Pons (tissue), 1 donor: ENCODE measurements around the gene GDPD3.

ENCODE experiments used
- DNase-seq: peaks from one replicate; pipeline ENCODE4 v3.0.0-alpha.2; 2016; ENCODE audit warnings: low spot score

GDPD3 gene

GRCh38 chr16:30078744-30079143 is 34.6 kb downstream of the GDPD3 start:
- no peak for DNase-seq

- DNase-seq = no peak
These were observed 35.7 kb downstream of the GDPD3 start for GRCh38 chr16:30077656-30078055.

GRCh38 chr16:30076276-30076791 is 37.0 kb downstream of the GDPD3 start:
- no peak for DNase-seq

GRCh38 chr16:30075503-30076275 is 37.6 kb downstream of the GDPD3 start, which contains the start of gene PPP4C:
Gene PPP4C, plus strand, starts transcription at chr16:30075994. Its CDS starts 384 bp downstream, at chr16:30076378.
- peak; percentile 80 for DNase-seq

GRCh38 chr16:30070490-30070889 is 42.8 kb downstream of the GDPD3 start:
- DNase-seq = no peak

- DNase-seq = peak; percentile 50
These were observed 43.5 kb downstream of the GDPD3 start for GRCh38 chr16:30069611-30070462.

- DNase-seq = no peak
These were observed 44.4 kb downstream of the GDPD3 start for GRCh38 chr16:30068750-30069610.

- DNase-seq = no peak
These were observed 45.0 kb downstream of the GDPD3 start for GRCh38 chr16:30068333-30068732.

- no peak for DNase-seq
These were observed 45.8 kb downstream of the GDPD3 start for GRCh38 chr16:30067584-30067916.

GRCh38 chr16:30066761-30067583 is 46.4 kb downstream of the GDPD3 start:
- no peak for DNase-seq

GRCh38 chr16:30065943-30066760 is 47.2 kb downstream of the GDPD3 start:
- DNase-seq = no peak

GRCh38 chr16:30065102-30065942 is 48.0 kb downstream of the GDPD3 start, which contains the start of gene ALDOA:
Gene ALDOA, plus strand, starts transcription at chr16:30065760. Its CDS starts 1,138 bp downstream, at chr16:30066898.
- DNase-seq = peak; percentile 97

GRCh38 chr16:30064729-30065101 is 48.6 kb downstream of the GDPD3 start:
- no peak for DNase-seq

- DNase-seq = peak; percentile 89
These were observed 49.2 kb downstream of the GDPD3 start for GRCh38 chr16:30063893-30064728.

GRCh38 chr16:30063278-30063892 is 50.0 kb downstream of the GDPD3 start:
- DNase-seq = no peak

GRCh38 chr16:30060836-30061554 is 52.3 kb downstream of the GDPD3 start:
- no peak for DNase-seq

GRCh38 chr16:30060346-30060745 is 53.0 kb downstream of the GDPD3 start:
- no peak for DNase-seq
